LNCaP clone FGC (cell line): ENCODE measurements around the gene MLN.
A peak's percentile ranks its signal among the peaks of the same experiment; 100 is the strongest.

Experiments used
- DNase-seq: peaks from one replicate; pipeline ENCODE4 v3.0.0-alpha.2; 2011; ENCODE audit warnings: low read depth
- H3K4me3 ChIP-seq: 2 replicates; pipeline ENCODE4 v1.5.1; 2011; ENCODE audit warnings: mild to moderate bottlenecking, low read depth, low read length, control low read depth
- TF ChIP-seq, protein P1 (sequence below): IDR thresholded peaks from 2 replicates; pipeline ENCODE4 v1.5.1; 2012; ENCODE audit warnings: mild to moderate bottlenecking; ENCODE audit not compliant: control insufficient read depth, insufficient read depth; ENCODE audit errors: extremely low read depth

Gene MLN

DNA sequence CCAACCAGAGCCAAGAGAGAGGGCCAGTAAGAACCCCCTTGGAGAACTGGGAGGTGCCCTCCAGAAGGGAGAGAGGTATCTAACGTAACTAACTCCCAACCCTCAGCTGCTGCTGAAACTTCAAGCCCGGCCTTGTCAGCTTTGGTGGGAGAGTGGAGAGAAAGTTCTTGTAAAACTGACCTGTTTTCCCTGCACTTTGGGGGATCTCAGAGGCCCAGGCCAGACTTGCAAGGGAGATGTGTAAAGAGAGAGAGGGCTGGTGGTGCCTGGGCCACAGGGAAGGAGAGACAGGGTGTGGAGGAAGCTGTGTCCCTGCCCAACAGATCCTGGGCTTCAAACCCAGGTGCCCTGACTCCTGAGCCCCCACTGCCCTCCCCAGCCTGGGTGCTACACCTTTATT is 39.8 kb downstream of the MLN start:
- TF ChIP-seq, protein P1, sequence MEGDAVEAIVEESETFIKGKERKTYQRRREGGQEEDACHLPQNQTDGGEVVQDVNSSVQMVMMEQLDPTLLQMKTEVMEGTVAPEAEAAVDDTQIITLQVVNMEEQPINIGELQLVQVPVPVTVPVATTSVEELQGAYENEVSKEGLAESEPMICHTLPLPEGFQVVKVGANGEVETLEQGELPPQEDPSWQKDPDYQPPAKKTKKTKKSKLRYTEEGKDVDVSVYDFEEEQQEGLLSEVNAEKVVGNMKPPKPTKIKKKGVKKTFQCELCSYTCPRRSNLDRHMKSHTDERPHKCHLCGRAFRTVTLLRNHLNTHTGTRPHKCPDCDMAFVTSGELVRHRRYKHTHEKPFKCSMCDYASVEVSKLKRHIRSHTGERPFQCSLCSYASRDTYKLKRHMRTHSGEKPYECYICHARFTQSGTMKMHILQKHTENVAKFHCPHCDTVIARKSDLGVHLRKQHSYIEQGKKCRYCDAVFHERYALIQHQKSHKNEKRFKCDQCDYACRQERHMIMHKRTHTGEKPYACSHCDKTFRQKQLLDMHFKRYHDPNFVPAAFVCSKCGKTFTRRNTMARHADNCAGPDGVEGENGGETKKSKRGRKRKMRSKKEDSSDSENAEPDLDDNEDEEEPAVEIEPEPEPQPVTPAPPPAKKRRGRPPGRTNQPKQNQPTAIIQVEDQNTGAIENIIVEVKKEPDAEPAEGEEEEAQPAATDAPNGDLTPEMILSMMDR = no peak
- no peak for DNase-seq
- H3K4me3 ChIP-seq = no peak overlapping the region

DNA sequence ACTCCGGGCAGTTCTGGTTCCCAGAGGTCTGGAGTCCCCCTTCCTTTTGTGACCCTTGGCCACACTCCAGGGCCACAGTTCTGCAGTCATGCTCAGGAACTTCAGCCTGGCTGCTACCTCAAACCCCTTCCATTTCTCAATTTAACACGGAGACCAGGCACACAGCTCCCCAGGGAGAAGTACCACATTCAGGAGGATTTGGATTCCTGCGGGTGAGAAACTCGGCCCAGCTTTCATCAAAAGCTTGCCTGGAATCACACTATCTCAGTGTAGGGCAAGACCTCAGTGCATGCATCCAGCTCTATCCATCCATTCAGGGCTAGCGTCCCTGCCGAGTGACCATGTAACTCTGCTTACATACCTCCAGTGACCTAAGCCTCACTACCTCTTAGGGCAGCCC is 40.3 kb downstream of the MLN start:
- TF ChIP-seq, protein P1 = no peak
- DNase-seq = no peak
- H3K4me3 ChIP-seq = no peak overlapping the region

GRCh38 chr6:33762713-33763112 is 41.1 kb downstream of the MLN start:
- TF ChIP-seq, protein P1 = no peak
- H3K4me3 ChIP-seq = no peak overlapping the region
- no peak for DNase-seq

GRCh38 chr6:33761922-33762629 is 41.7 kb downstream of the MLN start:
- no peak overlapping the region for H3K4me3 ChIP-seq
- peak; percentile 84 for DNase-seq
- TF ChIP-seq, protein P1 = peak; percentile 93

DNA sequence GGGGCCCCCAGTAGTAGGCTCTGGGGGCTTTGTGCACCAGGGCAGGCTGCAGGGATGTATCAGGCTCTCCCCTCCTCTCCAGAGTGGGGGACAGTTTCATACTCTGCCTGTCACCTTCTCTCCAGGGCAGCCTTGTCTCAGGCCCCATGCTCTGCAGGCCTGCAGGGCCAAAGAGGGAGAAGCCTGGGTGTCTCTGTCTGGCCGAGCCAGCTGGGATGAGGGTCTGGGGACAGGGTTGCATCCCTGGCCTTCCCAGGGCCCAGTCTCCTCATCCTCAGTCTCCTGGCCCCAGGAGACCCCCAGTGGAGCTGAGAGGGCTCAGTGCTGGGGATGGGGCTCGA is 42.3 kb downstream of the MLN start:
- no peak for DNase-seq
- no peak overlapping the region for H3K4me3 ChIP-seq
- TF ChIP-seq, protein P1 = no peak

- H3K4me3 ChIP-seq = no peak overlapping the region
- DNase-seq = no peak
- TF ChIP-seq, protein P1 = no peak
Observed at GRCh38 chr6:33759887-33760629, 43.7 kb downstream of the MLN start.
